Left lung (tissue), 10 donors: ENCODE data around the gene CTDNEP1. TPM values are rescaled to one million over a fixed set of nuclear protein-coding genes. Genes with fewer than 3 reads are reported as not detected.

ENCODE experiments used
- ATAC-seq: fragments of 200-7000 bp; cut with Tn5 transposase; one replicate; pipeline ENCODE4 v1.9.1; 2020; ENCODE audit warnings: moderate library complexity
- DNase-seq, 4 donors: peaks; one replicate each; pipeline ENCODE4 v3.0.0-alpha.2; 2013 to 2020
- H3K27ac ChIP-seq, 2 donors: fragments of 200-600 bp; sonication (generic) in 1 of 2; one replicate each; pipeline versions ENCODE4 v1.5.0 to v1.8.0; 2020 to 2021
- H3K27me3 ChIP-seq, 2 donors: fragments of 200-600 bp; sonication (generic) in 1 of 2; one replicate each; pipeline versions ENCODE4 v1.5.0 to v1.8.0; 2020 to 2021
- H3K36me3 ChIP-seq, 2 donors: fragments of 200-600 bp; sonication (generic) in 1 of 2; one replicate each; pipeline versions ENCODE4 v1.5.0 to v1.8.0; 2020 to 2021
- H3K4me1 ChIP-seq, 2 donors: fragments of 200-600 bp; one replicate each; pipeline ENCODE4 v1.8.0; 2021
- H3K4me3 ChIP-seq, 2 donors: fragments of 200-600 bp; sonication (generic) in 1 of 2; one replicate each; pipeline versions ENCODE4 v1.5.0 to v1.8.0; 2020 to 2021; ENCODE audit warnings: mild to moderate bottlenecking in 1 of 2
- H3K9me3 ChIP-seq, 2 donors: fragments of 200-600 bp; sonication (generic) in 1 of 2; one replicate each; pipeline versions ENCODE4 v1.5.0 to v1.8.0; 2020 to 2021
- intact Hi-C, 2 donors: fragments of 100-400 bp; cut with DNase I; formaldehyde crosslinking; loops; one replicate each; pipeline versions ENCODE4 v1.11.2 to v1.14.2; 2022
- polyA plus RNA-seq, 6 donors: library from polyadenylated mRNA; unstranded; fragments of 120-200 nt; gene quantifications; one replicate each; pipeline ENCODE4 v1.2.1, GENCODE V29; 2013; ENCODE audit not compliant: insufficient read length in 6 of 6
- total RNA-seq, 2 donors: library from RNA; stranded (reverse); fragmentation: NEBNext Ultra II Directional; extraction: Animal tissue kit (Norgen Biotek cat#: 25700); gene quantifications; one replicate each; pipeline ENCODE4 v1.2.1, GENCODE V29; 2021
- TF ChIP-seq, protein P1 (sequence below), 2 donors: fragments of 200-600 bp; sonication (generic) in 1 of 2; IDR thresholded peaks; one replicate each; pipeline versions ENCODE4 v1.5.0 to v1.8.0; 2021; ENCODE audit warnings: antibody characterized with exemption in 2 of 2
- donor health status: DM: no; HTN: yes; CAD: no.
- donor health status: DM: no; HTN: no; CAD: no.

Gene CTDNEP1
- total and polyA plus RNA-seq, 8 donors: 133 to 171 (median 146) TPM

DNA sequence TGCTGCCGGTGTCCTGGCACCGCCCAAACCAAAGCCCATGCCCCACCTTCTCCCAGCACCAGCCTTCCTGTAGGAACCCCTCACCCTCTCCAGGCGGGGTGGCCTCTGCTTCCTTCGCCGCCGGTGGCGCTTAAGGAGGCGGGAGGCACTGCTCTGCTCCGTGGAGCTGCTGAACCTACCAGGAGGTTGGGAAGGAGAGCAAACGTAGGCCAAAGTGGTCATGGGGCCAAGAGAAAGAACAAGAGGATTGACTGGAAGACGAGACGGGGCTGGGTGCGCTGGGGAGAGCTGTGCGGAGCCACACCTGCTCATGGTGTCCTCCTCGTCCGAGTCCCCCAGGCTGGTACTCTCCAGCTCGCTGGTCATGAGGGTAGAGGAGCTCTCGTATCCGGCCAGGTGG lies 22.0 kb downstream of the CTDNEP1 start:
- no peak overlapping the region for H3K27ac ChIP-seq
- ATAC-seq (no peak), DNase-seq (no peak)
- no peak overlapping the region for H3K4me3 ChIP-seq
- no peaks in the 10 kb centered on the region for H3K27me3 ChIP-seq
- H3K36me3 ChIP-seq: peaks cover 0 to 62% of the 10 kb centered on the region in 2 donors
- peaks cover 7 to 25% of the 10 kb centered on the region in 2 donors for H3K4me1 ChIP-seq
- no peaks in the 10 kb centered on the region for H3K9me3 ChIP-seq
- TF ChIP-seq, protein P1, sequence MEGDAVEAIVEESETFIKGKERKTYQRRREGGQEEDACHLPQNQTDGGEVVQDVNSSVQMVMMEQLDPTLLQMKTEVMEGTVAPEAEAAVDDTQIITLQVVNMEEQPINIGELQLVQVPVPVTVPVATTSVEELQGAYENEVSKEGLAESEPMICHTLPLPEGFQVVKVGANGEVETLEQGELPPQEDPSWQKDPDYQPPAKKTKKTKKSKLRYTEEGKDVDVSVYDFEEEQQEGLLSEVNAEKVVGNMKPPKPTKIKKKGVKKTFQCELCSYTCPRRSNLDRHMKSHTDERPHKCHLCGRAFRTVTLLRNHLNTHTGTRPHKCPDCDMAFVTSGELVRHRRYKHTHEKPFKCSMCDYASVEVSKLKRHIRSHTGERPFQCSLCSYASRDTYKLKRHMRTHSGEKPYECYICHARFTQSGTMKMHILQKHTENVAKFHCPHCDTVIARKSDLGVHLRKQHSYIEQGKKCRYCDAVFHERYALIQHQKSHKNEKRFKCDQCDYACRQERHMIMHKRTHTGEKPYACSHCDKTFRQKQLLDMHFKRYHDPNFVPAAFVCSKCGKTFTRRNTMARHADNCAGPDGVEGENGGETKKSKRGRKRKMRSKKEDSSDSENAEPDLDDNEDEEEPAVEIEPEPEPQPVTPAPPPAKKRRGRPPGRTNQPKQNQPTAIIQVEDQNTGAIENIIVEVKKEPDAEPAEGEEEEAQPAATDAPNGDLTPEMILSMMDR (IDR thresholded peaks at IDR 0.05): no peak
- intact Hi-C loops: no loop called here

- ATAC-seq (no peak), DNase-seq (no peak)
- Histone ChIP-seq H3K27me3 (no peaks in the 10 kb centered on the region), H3K36me3 (peaks cover 0 to 68% of the 10 kb centered on the region in 2 donors), H3K4me1 (peaks cover 7 to 24% of the 10 kb centered on the region in 2 donors), H3K4me3 (no peak overlapping the region), H3K9me3 (no peaks in the 10 kb centered on the region), H3K27ac (no peak overlapping the region)
- intact Hi-C loops: no loop called here
- TF ChIP-seq, protein P1 (IDR thresholded peaks at IDR 0.05): no peak
Observed at GRCh38 chr17:7228920-7229319, 22.6 kb downstream of the CTDNEP1 start.

GRCh38 chr17:7226721-7227710 lies 24.5 kb downstream of the CTDNEP1 start:
- H3K27ac ChIP-seq: no peak overlapping the region
- H3K36me3 ChIP-seq: peaks cover 0 to 87% of the 10 kb centered on the region in 2 donors
- TF ChIP-seq, protein P1 (IDR thresholded peaks at IDR 0.05): no peak
- H3K9me3 ChIP-seq: no peaks in the 10 kb centered on the region
- peaks cover 0 to 7% of the 10 kb centered on the region in 2 donors for H3K4me1 ChIP-seq
- DNase-seq (no peak), ATAC-seq (no peak)
- intact Hi-C loops: no loop called here
- H3K4me3 ChIP-seq: no peak overlapping the region
- H3K27me3 ChIP-seq: no peaks in the 10 kb centered on the region

DNA sequence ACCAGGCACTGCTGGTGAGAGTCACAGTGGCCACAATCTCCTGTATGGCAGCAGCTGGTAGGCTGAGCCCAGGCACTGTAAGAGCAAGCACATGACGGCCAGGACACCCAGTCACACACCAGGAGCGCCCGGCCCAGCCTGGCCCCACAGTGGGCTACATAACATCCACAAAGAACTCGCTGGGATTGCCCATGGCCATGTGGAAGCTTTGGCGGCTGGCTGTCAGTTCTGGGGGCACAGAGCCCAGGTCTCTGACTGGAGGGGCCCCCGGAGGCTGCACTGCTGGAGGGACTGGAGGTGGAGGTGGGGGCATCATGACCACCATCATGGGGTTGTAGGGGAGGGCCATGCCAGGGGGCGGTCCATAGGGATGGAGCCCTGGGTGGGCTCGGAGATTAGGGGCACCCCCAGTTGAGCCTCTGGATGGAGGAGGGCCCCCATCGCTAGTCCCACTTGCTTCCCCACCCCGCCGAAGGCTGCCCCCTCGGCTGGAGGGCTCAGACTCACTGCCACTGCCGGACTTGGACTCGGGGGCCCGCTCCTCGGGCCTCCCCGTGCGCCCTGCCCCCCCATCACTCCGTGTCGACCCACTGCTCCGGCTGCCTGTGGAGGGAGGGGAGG lies 25.7 kb downstream of the CTDNEP1 start:
- TF ChIP-seq, protein P1 (IDR thresholded peaks at IDR 0.05): no peak
- H3K4me3 ChIP-seq: no peak overlapping the region
- peaks cover 8 to 14% of the 10 kb centered on the region in 2 donors for H3K4me1 ChIP-seq
- intact Hi-C loops: no loop called here
- ATAC-seq (no peak), DNase-seq (no peak)
- H3K27me3 ChIP-seq: no peaks in the 10 kb centered on the region
- peaks cover 0 to 99% of the 10 kb centered on the region in 2 donors for H3K36me3 ChIP-seq
- H3K9me3 ChIP-seq: no peaks in the 10 kb centered on the region
- no peak overlapping the region for H3K27ac ChIP-seq

DNA sequence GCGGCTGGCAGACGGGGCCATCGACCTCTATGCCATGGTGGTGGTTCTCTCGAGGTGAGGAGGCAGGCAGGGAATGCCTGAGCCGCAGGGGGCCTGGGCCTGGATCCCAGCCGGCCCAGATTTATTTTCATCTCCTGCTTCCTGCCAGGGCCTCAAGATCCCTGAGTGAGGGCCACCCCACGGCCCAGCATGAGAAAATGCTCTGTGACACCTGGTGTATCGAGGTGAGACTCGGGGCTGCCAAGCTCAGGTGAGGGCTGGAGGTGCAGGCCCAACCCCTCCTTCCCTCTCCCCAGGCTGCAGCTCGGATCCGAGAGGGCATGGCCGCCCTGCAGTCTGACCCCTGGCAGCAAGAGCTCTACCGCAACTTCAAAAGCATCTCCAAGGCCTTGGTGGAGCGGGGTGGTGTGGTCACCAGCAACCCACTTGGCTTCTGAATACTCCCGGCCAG lies 26.8 kb downstream of the CTDNEP1 start:
- TF ChIP-seq, protein P1 (IDR thresholded peaks at IDR 0.05): no peak
- H3K9me3 ChIP-seq: no peaks in the 10 kb centered on the region
- peaks cover 0 to 90% of the 10 kb centered on the region in 2 donors for H3K36me3 ChIP-seq
- DNase-seq (no peak), ATAC-seq (no peak)
- no peaks in the 10 kb centered on the region for H3K27me3 ChIP-seq
- peaks cover 12 to 20% of the 10 kb centered on the region in 2 donors for H3K4me1 ChIP-seq
- intact Hi-C loops: no loop called here
- H3K4me3 ChIP-seq: no peak overlapping the region
- H3K27ac ChIP-seq: no peak overlapping the region
